Mesothelial cell of epicardium (in vitro differentiated cells): ENCODE results near the gene SPTLC2. TPM values are rescaled to one million over a fixed set of nuclear protein-coding genes. Genes with fewer than 3 reads are reported as not detected.

ENCODE experiments used
- DNase-seq, 2 experiments: peaks; one replicate each; pipeline ENCODE4 v3.0.0; 2021; ENCODE audit warnings: low spot score in 2 of 2; ENCODE audit not compliant: unreplicated experiment in 2 of 2
- H3K27ac Mint-ChIP-seq: 2 replicates; pipeline ENCODE4 v1.8.0; 2021; ENCODE audit warnings: mixed read lengths
- H3K27me3 Mint-ChIP-seq: 2 replicates; pipeline ENCODE4 v1.8.0; 2021; ENCODE audit warnings: low read depth, mixed read lengths
- H3K36me3 Mint-ChIP-seq: 2 replicates; pipeline ENCODE4 v1.8.0; 2021; ENCODE audit warnings: mixed read lengths
- H3K4me1 Mint-ChIP-seq: 2 replicates; pipeline ENCODE4 v1.8.0; 2021; ENCODE audit warnings: mixed read lengths
- H3K4me3 Mint-ChIP-seq: 2 replicates; pipeline ENCODE4 v1.8.0; 2021; ENCODE audit warnings: mild to moderate bottlenecking, moderate library complexity, mixed read lengths
- H3K9me3 Mint-ChIP-seq: 2 replicates; pipeline ENCODE4 v1.8.0; 2021; ENCODE audit warnings: mixed read lengths
- CTCF ChIP-seq: fragments of 200-600 bp; sonication (generic); IDR thresholded peaks from one replicate; pipeline ENCODE4 v1.5.0; 2021; ENCODE audit warnings: antibody characterized with exemption; ENCODE audit not compliant: unreplicated experiment
- total RNA-seq: library from RNA; stranded (reverse); gene quantifications from 3 replicates; pipeline ENCODE4 v1.2.1, GENCODE V29; 2021

SPTLC2 gene
- total RNA-seq, 1 donor from 2014 or later: 36.6 TPM

- Mint-ChIP-seq H3K4me1 (peaks cover 24% of the 10 kb centered on the region), H3K27ac (peak overlapping the region; percentile 100), H3K27me3 (no peaks in the 10 kb centered on the region), H3K36me3 (peaks cover 23% of the 10 kb centered on the region), H3K9me3 (no peaks in the 10 kb centered on the region), H3K4me3 (peak overlapping the region; percentile 100)
- no peak for TF ChIP-seq CTCF
- DNase-seq: no peak
Measured at GRCh38 chr14:77457115-77457521, 159.3 kb downstream of the SPTLC2 start.

Other genes starting within 250 kb of the SPTLC2 start
- 14.1 to 14.4 TPM (median 14.4 TPM) in 3 replicates for gene TMED8, start 239.5 kb downstream of the SPTLC2 start, total RNA-seq
- 2.0 to 3.4 TPM (median 2.1 TPM) in 3 replicates for gene SAMD15, start 239.3 kb downstream of the SPTLC2 start, total RNA-seq
- gene NOXRED1, start 193.1 kb downstream of the SPTLC2 start, total RNA-seq: 0.63 to 1.1 TPM (median 0.84 TPM) in 3 replicates
- gene VIPAS39, start 159.0 kb downstream of the SPTLC2 start, total RNA-seq: 25.8 to 29.7 TPM (median 27.8 TPM) in 3 replicates
- 99.9 to 125 TPM (median 119 TPM) in 3 replicates for gene AHSA1, start 158.5 kb downstream of the SPTLC2 start, total RNA-seq
- gene ISM2, start 117.8 kb downstream of the SPTLC2 start, total RNA-seq: 0.18 to 0.25 TPM (median 0.24 TPM) in 3 replicates
- gene ALKBH1, start 91.4 kb upstream of the SPTLC2 start, total RNA-seq: 10.9 to 13.2 TPM (median 12.3 TPM) in 3 replicates
- 88.5 to 106 TPM (median 104 TPM) in 3 replicates for gene SLIRP, start 91.5 kb upstream of the SPTLC2 start, total RNA-seq
- 79.7 to 82.9 TPM (median 82.4 TPM) in 3 replicates for gene SNW1, start 144.5 kb upstream of the SPTLC2 start, total RNA-seq
- gene ADCK1, start 183.5 kb upstream of the SPTLC2 start, total RNA-seq: 13.2 to 13.3 TPM (median 13.2 TPM) in 3 replicates